Adrenal gland (tissue), 12 donors: Measurements from ENCODE around the gene SLC2A6. TPM values are rescaled to one million over a fixed set of nuclear protein-coding genes. Genes with fewer than 3 reads are reported as not detected.
A peak's percentile ranks its signal among the peaks of the same experiment; 100 is the strongest.

Experiments
- DNase-seq, 7 donors: peaks; one replicate each; pipeline ENCODE4 v3.0.0-alpha.2; 2019 to 2020
- H3K27ac ChIP-seq, 5 donors: fragments of 200-600 bp; sonication (generic) in 4 of 5; 1 replicate in 3 of 5; 2 replicates in 2 of 5; pipeline versions ENCODE4 v1.5.1 to v1.8.0; 2016 to 2020; ENCODE audit warnings: mild to moderate bottlenecking in 1 of 5
- H3K27me3 ChIP-seq: fragments of 200-600 bp; 2 replicates; pipeline ENCODE4 v1.8.0; 2021
- H3K36me3 ChIP-seq, 2 donors: fragments of 200-600 bp; replicated peaks in 1 of 2; 1 replicate in 1 of 2; 2 replicates in 1 of 2; pipeline versions ENCODE4 v1.5.1 to v1.8.0; 2018 to 2022
- H3K4me1 ChIP-seq, 2 donors: fragments of 200-600 bp; replicated peaks in 1 of 2; 1 replicate in 1 of 2; 2 replicates in 1 of 2; pipeline versions ENCODE4 v1.5.1 to v1.8.0; 2018 to 2021
- H3K4me3 ChIP-seq, 4 donors: fragments of 200-600 bp; sonication (generic) in 3 of 4; one replicate each; pipeline ENCODE4 v1.5.1; 2016 to 2018
- H3K9me3 ChIP-seq, 3 donors: fragments of 200-600 bp; sonication (generic) in 1 of 3; replicated peaks in 1 of 3; 1 replicate in 2 of 3; 2 replicates in 1 of 3; pipeline versions ENCODE4 v1.5.1 to v1.8.0; 2016 to 2021
- CTCF ChIP-seq, 6 experiments: fragments of 450-650 bp in 4 of 6; fragments of 200-600 bp in 2 of 6; sonication (generic) in 1 of 6; IDR thresholded peaks; 1 replicate in 5 of 6; 2 replicates in 1 of 6; pipeline versions ENCODE4 v1.5.1 to v1.8.0; 2016 to 2021; ENCODE audit warnings: antibody characterized with exemption in 6 of 6, mild to moderate bottlenecking in 2 of 6, moderate library complexity in 1 of 6
- POLR2A ChIP-seq, 2 donors: fragments of 450-650 bp; IDR thresholded peaks; one replicate each; pipeline ENCODE4 v1.6.1; 2017; ENCODE audit warnings: antibody characterized with exemption in 2 of 2, mild to moderate bottlenecking in 2 of 2, moderate library complexity in 1 of 2
- WGBS, 4 donors: extraction: QIAGEN DNeasy Blood & Tissue Kit in 2 of 4; methylation state at CpG; one replicate each; pipeline versions ENCODE4 v1.1.5 to v1.1.7; 2013 to 2017; 5-methylcytosine and 5-hydroxymethylcytosine counted together
- intact Hi-C, 2 donors: fragments of 100-400 bp; cut with DNase I; formaldehyde crosslinking; loops; one replicate each; pipeline versions ENCODE4 v1.14.1 to v1.15.0; 2022 to 2023
- polyA plus RNA-seq, 3 donors: library from polyadenylated mRNA; stranded (reverse); fragments of 200-250 nt in 2 of 3; fragments of 350-450 nt in 1 of 3; fragmentation: Illumina TruSeq in 1 of 3; extraction: RNeasy Lipid Tissue Mini Kit (QIAGEN cat#74804) in 1 of 3; gene quantifications; one replicate each; pipeline ENCODE4 v1.2.3, GENCODE V29; 2013 to 2014
- total RNA-seq, 9 donors: library from RNA; depleted of rRNA in 4 of 9; stranded (reverse); fragments of >200 nt in 4 of 9; fragments of 120-200 nt in 1 of 9; fragmentation: NEBNext Ultra II Directional in 1 of 9; extraction: Animal tissue kit (Norgen Biotek cat#: 25700) in 1 of 9; gene quantifications; one replicate each; pipeline versions ENCODE4 v1.1.0 to v1.2.4, GENCODE V29; 2013 to 2023
- donor health status: healthy with polysubstance abuse.
- donor health status: Bipolar disorder and iron deficiency.
- donor health status: DM: yes; HTN: yes; CAD: no.
- donor health status: DM: no; HTN: no; CAD: no.
- donor health status: DM: no; HTN: no; CAD: no.
- donor health status: DM: yes; HTN: yes; CAD: no.

The SLC2A6 gene
- total and polyA plus RNA-seq, 12 donors, result 1.4 to 79.1 (median 5.8) TPM

DNA sequence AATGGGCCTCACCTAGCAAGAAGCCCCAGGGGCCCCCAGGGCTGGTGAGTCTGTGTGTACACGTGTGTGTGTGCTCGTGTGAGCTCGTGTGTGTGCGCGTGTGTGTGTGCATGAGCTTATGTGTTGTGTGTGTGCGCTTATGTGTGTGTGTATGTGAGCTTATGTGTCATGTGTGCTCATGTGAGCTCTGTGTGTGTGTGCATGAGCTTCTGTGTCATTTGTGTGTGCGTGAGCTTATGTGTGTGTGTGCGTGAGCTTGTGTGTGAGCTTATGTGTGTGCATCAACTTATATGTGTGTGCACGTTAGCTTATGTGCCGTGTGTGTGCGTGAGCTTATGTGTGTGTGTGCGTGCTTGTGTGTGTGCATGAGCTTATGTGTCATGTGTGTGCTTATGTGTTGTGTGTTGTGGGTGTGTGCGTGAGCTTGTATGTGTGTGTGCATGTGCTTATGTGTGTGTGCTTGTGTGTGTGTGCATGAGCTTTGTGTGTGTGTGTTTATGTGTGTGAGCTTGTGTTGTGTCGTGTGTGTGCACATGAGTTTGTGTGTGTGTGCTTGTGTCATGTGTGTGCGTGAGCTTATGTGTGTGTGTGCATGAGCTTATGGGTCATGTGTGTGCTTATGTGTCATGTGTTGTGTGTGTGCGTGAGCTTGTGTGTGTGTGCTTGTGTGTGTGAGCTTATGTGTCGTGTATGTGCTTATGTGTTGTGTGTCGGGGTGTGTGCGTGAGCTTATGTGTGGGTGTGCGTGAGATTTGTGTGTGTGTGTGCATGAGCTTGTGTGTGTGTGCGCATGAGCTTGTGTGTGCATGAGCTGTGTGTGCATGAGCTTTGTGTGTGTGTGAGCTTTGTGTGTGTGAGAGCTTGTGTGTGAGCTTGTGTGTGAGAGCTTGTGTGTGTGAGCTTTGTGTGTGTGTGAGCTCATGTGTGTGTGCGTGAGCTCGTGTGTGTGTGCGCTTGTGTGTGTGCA, 16.7 kb upstream of the SLC2A6 start:
- no peaks in the 10 kb centered on the region for H3K27me3 ChIP-seq
- H3K4me3 ChIP-seq, result no peak overlapping the region
- H3K27ac ChIP-seq, result peak overlapping the region in 1 of 5 donors; percentile 63
- H3K36me3 ChIP-seq, result no peaks in the 10 kb centered on the region
- no peak for DNase-seq
- intact Hi-C loops, result no loop called here
- no peaks in the 10 kb centered on the region for H3K4me1 ChIP-seq
- 86 to 92% (median 90%) methylated on average over 21 to 24 of the region's 24 CpGs for WGBS, 4 donors
- no peaks in the 10 kb centered on the region for H3K9me3 ChIP-seq
- TF ChIP-seq POLR2A (IDR thresholded peaks at IDR 0.05), result no peak

DNA sequence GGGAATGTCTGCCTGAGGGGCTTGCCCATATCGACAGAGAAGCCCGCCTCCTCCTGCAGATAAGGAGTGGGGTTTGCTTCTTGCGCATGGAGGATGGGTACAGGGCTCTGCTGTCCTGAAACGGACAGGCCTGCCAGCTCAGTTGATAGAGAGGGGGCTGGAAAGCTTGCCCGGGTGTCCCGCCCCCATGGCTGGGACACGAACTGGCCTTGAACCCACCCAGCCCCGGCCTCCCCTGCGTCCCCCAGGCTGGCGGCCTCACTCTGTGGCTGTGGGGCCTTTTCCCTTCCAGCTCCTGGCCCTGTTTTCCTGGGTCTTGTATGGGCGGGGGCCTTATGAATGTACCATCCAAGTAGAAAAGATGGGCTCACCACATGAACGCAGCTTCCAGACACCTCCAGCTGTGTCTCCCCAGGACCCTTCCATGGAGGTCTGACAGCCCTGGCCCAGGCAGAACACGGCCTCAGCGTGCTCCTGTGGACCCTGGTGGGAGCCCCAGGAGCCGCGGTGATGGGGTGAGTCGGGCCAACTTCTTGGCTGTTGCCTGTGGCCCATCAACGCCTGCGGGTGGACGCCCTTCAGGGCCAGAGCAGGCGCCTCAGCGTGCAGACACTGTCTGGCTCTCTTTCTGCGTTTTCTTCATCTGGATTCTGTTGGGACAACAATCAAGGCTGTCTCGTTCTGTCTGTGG, 15.9 kb upstream of the SLC2A6 start:
- peak overlapping the region in 1 of 5 donors; percentile 86 for H3K27ac ChIP-seq
- H3K9me3 ChIP-seq, result no peaks in the 10 kb centered on the region
- H3K4me3 ChIP-seq, result no peak overlapping the region
- no peaks in the 10 kb centered on the region for H3K4me1 ChIP-seq
- 65 to 86% (median 77%) methylated on average over 11 to 24 of the region's 24 CpGs for WGBS, 4 donors
- TF ChIP-seq POLR2A (IDR thresholded peaks at IDR 0.05) (no peak), CTCF (IDR thresholded peaks at IDR 0.05) (no peak)
- intact Hi-C loops, result no loop called here
- no peaks in the 10 kb centered on the region for H3K36me3 ChIP-seq
- DNase-seq, result no peak
- H3K27me3 ChIP-seq, result no peaks in the 10 kb centered on the region

DNA sequence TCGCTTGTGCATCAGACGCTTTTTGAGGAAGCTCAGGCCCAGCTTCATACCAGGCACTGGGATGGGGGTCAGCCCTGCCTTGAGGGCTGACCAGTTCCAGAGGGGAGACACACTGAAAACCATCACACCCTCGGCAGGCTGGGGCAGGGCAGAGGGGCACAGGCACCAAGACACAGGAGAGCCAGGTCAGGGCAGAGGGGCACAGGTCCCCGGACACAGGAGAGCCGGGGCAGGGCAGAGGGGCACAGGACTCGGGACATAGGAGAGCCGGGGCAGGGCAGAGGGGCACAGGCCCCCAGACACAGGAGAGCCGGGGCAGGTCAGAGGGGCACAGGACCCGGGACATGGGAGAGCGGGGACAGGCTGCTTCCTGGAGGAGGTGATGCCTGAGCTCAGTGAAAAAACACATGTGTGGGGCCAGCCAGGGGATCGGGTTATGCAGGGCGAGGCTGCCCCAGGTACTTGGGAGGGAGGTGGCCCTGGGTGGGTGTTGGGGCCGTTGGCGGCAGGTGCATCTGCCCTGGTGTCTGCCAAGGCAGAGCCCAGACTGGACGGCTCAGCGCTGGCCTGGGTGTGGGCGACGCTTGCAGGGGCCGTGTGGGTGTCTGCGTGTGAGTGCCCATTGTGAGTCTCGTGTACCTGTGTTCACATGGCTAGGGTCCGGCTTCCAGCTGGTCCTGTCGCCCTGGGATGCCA, 15.1 kb upstream of the SLC2A6 start:
- no peaks in the 10 kb centered on the region for H3K36me3 ChIP-seq
- H3K27ac ChIP-seq, result peak overlapping the region in 1 of 5 donors; percentile 86
- intact Hi-C loops, result no loop called here
- no peaks in the 10 kb centered on the region for H3K4me1 ChIP-seq
- no peaks in the 10 kb centered on the region for H3K27me3 ChIP-seq
- 85 to 89% (median 87%) methylated on average over 17 to 23 of the region's 23 CpGs for WGBS, 4 donors
- TF ChIP-seq CTCF (IDR thresholded peaks at IDR 0.05) (no peak), POLR2A (IDR thresholded peaks at IDR 0.05) (no peak)
- no peak overlapping the region for H3K4me3 ChIP-seq
- no peak for DNase-seq
- H3K9me3 ChIP-seq, result no peaks in the 10 kb centered on the region

GRCh38 chr9:133493428-133493827, 14.5 kb upstream of the SLC2A6 start:
- no peak for DNase-seq
- intact Hi-C loops, result no loop called here
- H3K27me3 ChIP-seq, result no peaks in the 10 kb centered on the region

More at GRCh38 chr9:133493428-133493827, 14.5 kb upstream of the SLC2A6 start:
- no peak for TF ChIP-seq CTCF (IDR thresholded peaks at IDR 0.05)
- no peak for TF ChIP-seq POLR2A (IDR thresholded peaks at IDR 0.05)
- no peaks in the 10 kb centered on the region for H3K4me1 ChIP-seq
- peak overlapping the region in 3 of 5 donors; percentile 33 to 86 (median 44) for H3K27ac ChIP-seq
- 67 to 85% (median 84%) methylated on average over 9 to 11 of the region's 11 CpGs; no CpG with 5 or more reads in 1 of the 4 donors for WGBS, 4 donors
- no peak overlapping the region for H3K4me3 ChIP-seq
- H3K9me3 ChIP-seq, result no peaks in the 10 kb centered on the region
- no peaks in the 10 kb centered on the region for H3K36me3 ChIP-seq
